H9 (cell line): ENCODE measurements around the gene ERP27. TPM values are rescaled to one million over a fixed set of nuclear protein-coding genes. Genes with fewer than 3 reads are reported as not detected.

Source experiments
- DNase-seq: peaks from one replicate; pipeline ENCODE4 v3.0.0-alpha.2; 2017
- H2AFZ ChIP-seq: one replicate; pipeline ENCODE4 v1.6.1; 2013; ENCODE audit warnings: mild to moderate bottlenecking, low read length, control low read depth, moderate library complexity
- H2AK5ac ChIP-seq: 2 replicates; pipeline ENCODE4 v1.6.1; 2013; ENCODE audit warnings: low read length, control low read depth, mixed read lengths; ENCODE audit not compliant: insufficient read length
- H2BK120ac ChIP-seq: one replicate; pipeline ENCODE4 v1.6.1; 2013; ENCODE audit warnings: low read depth, mild to moderate bottlenecking, low read length, control low read depth, inconsistent platforms; ENCODE audit not compliant: poor library complexity, severe bottlenecking
- H2BK12ac ChIP-seq: 2 replicates; pipeline ENCODE4 v1.6.1; 2013; ENCODE audit warnings: low read length, control low read depth, mixed read lengths, low read depth; ENCODE audit not compliant: insufficient read length
- H2BK15ac ChIP-seq: 2 replicates; pipeline ENCODE4 v1.6.1; 2013; ENCODE audit warnings: low read depth, low read length, control low read depth
- H2BK20ac ChIP-seq: one replicate; pipeline ENCODE4 v1.6.1; 2013; ENCODE audit warnings: low read depth, mild to moderate bottlenecking, low read length, control low read depth, inconsistent platforms; ENCODE audit not compliant: poor library complexity, severe bottlenecking
- H2BK5ac ChIP-seq: 2 replicates; pipeline ENCODE4 v1.6.1; 2013; ENCODE audit warnings: low read length, control low read depth, mixed read lengths; ENCODE audit not compliant: insufficient read length
- H3K14ac ChIP-seq: 2 replicates; pipeline ENCODE4 v1.6.1; 2013; ENCODE audit warnings: low read length, control low read depth; ENCODE audit not compliant: insufficient read depth
- H3K18ac ChIP-seq: 2 replicates; pipeline ENCODE4 v1.6.1; 2013; ENCODE audit warnings: low read depth, mild to moderate bottlenecking, mixed read lengths, low read length, control low read depth; ENCODE audit not compliant: insufficient read length
- H3K23ac ChIP-seq: 2 replicates; pipeline ENCODE4 v1.6.1; 2013; ENCODE audit warnings: low read length, control low read depth, mixed read lengths, low read depth; ENCODE audit not compliant: insufficient read length
- H3K23me2 ChIP-seq: 2 replicates; pipeline ENCODE4 v1.6.1; 2013; ENCODE audit warnings: low read depth, mild to moderate bottlenecking, mixed read lengths, low read length, control low read depth; ENCODE audit not compliant: insufficient read length, poor library complexity, severe bottlenecking
- H3K27ac ChIP-seq: 2 replicates; pipeline ENCODE4 v1.5.1; 2013; ENCODE audit warnings: low read length, control low read depth, mixed read lengths, low read depth; ENCODE audit not compliant: insufficient read length
- H3K27me3 ChIP-seq: 2 replicates; pipeline ENCODE4 v1.6.1; 2013; ENCODE audit warnings: low read length, control low read depth, inconsistent platforms; ENCODE audit not compliant: insufficient read depth
- H3K4ac ChIP-seq: 2 replicates; pipeline ENCODE4 v1.6.1; 2013; ENCODE audit warnings: low read depth, mild to moderate bottlenecking, control low read depth, inconsistent platforms, low read length, moderate library complexity
- H3K4me1 ChIP-seq: 2 replicates; pipeline ENCODE4 v1.6.1; 2013; ENCODE audit warnings: low read length, control low read depth, inconsistent platforms; ENCODE audit not compliant: insufficient read depth
- H3K4me2 ChIP-seq: 2 replicates; pipeline ENCODE4 v1.6.1; 2013; ENCODE audit warnings: low read length, control low read depth, mixed read lengths; ENCODE audit not compliant: insufficient read length, insufficient read depth
- H3K56ac ChIP-seq: 2 replicates; pipeline ENCODE4 v1.6.1; 2013; ENCODE audit warnings: low read depth, mild to moderate bottlenecking, mixed read lengths, low read length, control low read depth; ENCODE audit not compliant: insufficient read length
- H3K79me1 ChIP-seq: 2 replicates; pipeline ENCODE4 v1.6.1; 2013; ENCODE audit warnings: low read depth, mild to moderate bottlenecking, moderate library complexity, low read length, control low read depth, inconsistent platforms; ENCODE audit not compliant: insufficient read depth, poor library complexity, severe bottlenecking
- H3K79me2 ChIP-seq: 2 replicates; pipeline ENCODE4 v1.6.1; 2013; ENCODE audit warnings: low read length, control low read depth, inconsistent platforms; ENCODE audit not compliant: insufficient read depth
- H3K9ac ChIP-seq: 2 replicates; pipeline ENCODE4 v1.6.1; 2013; ENCODE audit warnings: low read length, control low read depth, mixed read lengths; ENCODE audit not compliant: insufficient read length; ENCODE audit errors: extremely low read depth
- H3K9me3 ChIP-seq: one replicate; pipeline ENCODE4 v1.6.1; 2013; ENCODE audit warnings: low read depth, low read length, inconsistent platforms; ENCODE audit not compliant: control insufficient read depth
- H3T11ph ChIP-seq: one replicate; pipeline ENCODE4 v1.6.1; 2013; ENCODE audit warnings: mild to moderate bottlenecking, low read length, control low read depth, inconsistent platforms
- H4K20me1 ChIP-seq: one replicate; pipeline ENCODE4 v1.6.1; 2013; ENCODE audit not compliant: control insufficient read depth, insufficient read length, insufficient read depth
- H4K5ac ChIP-seq: 2 replicates; pipeline ENCODE4 v1.6.1; 2013; ENCODE audit warnings: low read depth, mild to moderate bottlenecking, mixed read lengths, low read length, control low read depth; ENCODE audit not compliant: insufficient read length
- H4K8ac ChIP-seq: replicated peaks from 2 replicates; pipeline ENCODE4 v1.6.1; 2013; ENCODE audit warnings: low read length, control low read depth, mixed read lengths, low read depth; ENCODE audit not compliant: insufficient read length
- H4K91ac ChIP-seq: 2 replicates; pipeline ENCODE4 v1.6.1; 2013; ENCODE audit warnings: low read depth, mild to moderate bottlenecking, moderate library complexity, mixed read lengths, low read length, control low read depth; ENCODE audit not compliant: insufficient read length
- H3K27ac Mint-ChIP-seq, 3 experiments: 2 replicates in 2 of 3; 3 replicates in 1 of 3; pipeline ENCODE4 v1.8.0; 2020 to 2021; ENCODE audit warnings: mixed read lengths in 3 of 3, mild to moderate bottlenecking in 1 of 3, moderate library complexity in 1 of 3
- H3K27me3 Mint-ChIP-seq: 2 replicates; pipeline ENCODE4 v1.8.0; 2021; ENCODE audit warnings: low read depth, mild to moderate bottlenecking, moderate library complexity, mixed read lengths
- H3K36me3 Mint-ChIP-seq, 3 experiments: 2 replicates in 2 of 3; 3 replicates in 1 of 3; pipeline ENCODE4 v1.8.0; 2020 to 2021; ENCODE audit warnings: low read depth in 3 of 3, mixed read lengths in 3 of 3; ENCODE audit not compliant: insufficient read depth in 1 of 3
- H3K4me1 Mint-ChIP-seq, 2 experiments: 2 replicates each; pipeline ENCODE4 v1.8.0; 2020; ENCODE audit warnings: mixed read lengths in 2 of 2
- H3K4me3 Mint-ChIP-seq, 2 experiments: 2 replicates in 1 of 2; 3 replicates in 1 of 2; pipeline ENCODE4 v1.8.0; 2020 to 2021; ENCODE audit warnings: mild to moderate bottlenecking in 2 of 2, mixed read lengths in 2 of 2, moderate library complexity in 1 of 2
- H3K9me3 Mint-ChIP-seq, 2 experiments: 2 replicates in 1 of 2; 3 replicates in 1 of 2; pipeline ENCODE4 v1.8.0; 2020; ENCODE audit warnings: mild to moderate bottlenecking in 2 of 2, mixed read lengths in 2 of 2, moderate library complexity in 1 of 2
- WGBS: extraction: QIAGEN DNeasy Blood & Tissue Kit; methylation state at CpG from one replicate; pipeline ENCODE4 v1.1.7; 2013; ENCODE audit warnings: missing lambda C conversion rate, low lambda C conversion rate, mixed read lengths; ENCODE audit not compliant: insufficient read length; ENCODE audit errors: extremely low coverage; 5-methylcytosine and 5-hydroxymethylcytosine counted together
- total RNA-seq: library from RNA; stranded (reverse); gene quantifications from 2 replicates; pipeline ENCODE4 v1.2.1, GENCODE V29; 2021
- TF ChIP-seq, protein P1 (sequence below): fragments of 200-600 bp; sonication (generic); conservative IDR thresholded peaks from 3 replicates; pipeline ENCODE4 v1.8.0; 2021; ENCODE audit warnings: antibody characterized with exemption, mild to moderate bottlenecking

ERP27 gene
- total RNA-seq, 1 experiment from 2014 or later, result not detected

DNA sequence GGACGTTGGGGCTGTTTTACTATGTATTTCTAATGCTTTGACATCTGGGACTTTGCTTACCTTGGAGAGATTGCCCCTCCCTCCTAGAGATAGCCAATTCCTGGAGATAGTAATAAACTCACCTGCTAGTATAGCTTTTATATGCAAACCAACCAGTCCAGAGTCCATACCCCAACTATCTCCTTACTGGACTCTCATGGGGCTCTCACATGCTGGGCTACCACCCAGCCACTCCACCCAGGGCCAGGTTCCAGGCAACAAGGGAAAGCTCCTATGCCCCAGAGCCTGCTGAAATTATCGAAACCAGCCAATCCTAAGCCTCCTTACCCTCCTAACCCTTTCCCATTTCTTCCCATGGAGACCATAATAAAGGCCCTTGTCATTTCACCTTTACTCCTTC lies 27.2 kb downstream of the ERP27 start:
- Histone ChIP-seq H2BK20ac (no peak overlapping the region), H3K27ac (no peak overlapping the region), H3K4me2 (no peak overlapping the region), H4K8ac (no peak overlapping the region), H4K5ac (no peak overlapping the region), H4K91ac (no peak overlapping the region), H2AK5ac (no peak overlapping the region), H3T11ph (no peak overlapping the region), H3K79me2 (no peaks in the 10 kb centered on the region), H2BK12ac (no peak overlapping the region), H3K27me3 (no peaks in the 10 kb centered on the region), H3K4me1 (no peaks in the 10 kb centered on the region), H3K56ac (no peak overlapping the region), H3K9ac (no peak overlapping the region), H2BK15ac (no peak overlapping the region), H3K9me3 (no peaks in the 10 kb centered on the region), H2BK5ac (no peak overlapping the region), H3K23ac (no peak overlapping the region), H3K4ac (no peak overlapping the region), H2AFZ (no peak overlapping the region), H3K18ac (no peak overlapping the region), H3K79me1 (no peaks in the 10 kb centered on the region), H3K23me2 (no peaks in the 10 kb centered on the region), H2BK120ac (no peak overlapping the region), H4K20me1 (no peaks in the 10 kb centered on the region), H3K14ac (no peak overlapping the region)
- no peaks in the 10 kb centered on the region for H3K4me1 Mint-ChIP-seq
- no CpG with 5 or more reads among the region's 2 CpGs for WGBS
- H3K36me3 Mint-ChIP-seq, result no peaks in the 10 kb centered on the region
- no peak overlapping the region for H3K4me3 Mint-ChIP-seq
- H3K27ac Mint-ChIP-seq, result no peak overlapping the region; a peak in 1 of 7 replicates
- DNase-seq, result no peak
- TF ChIP-seq, protein P1, sequence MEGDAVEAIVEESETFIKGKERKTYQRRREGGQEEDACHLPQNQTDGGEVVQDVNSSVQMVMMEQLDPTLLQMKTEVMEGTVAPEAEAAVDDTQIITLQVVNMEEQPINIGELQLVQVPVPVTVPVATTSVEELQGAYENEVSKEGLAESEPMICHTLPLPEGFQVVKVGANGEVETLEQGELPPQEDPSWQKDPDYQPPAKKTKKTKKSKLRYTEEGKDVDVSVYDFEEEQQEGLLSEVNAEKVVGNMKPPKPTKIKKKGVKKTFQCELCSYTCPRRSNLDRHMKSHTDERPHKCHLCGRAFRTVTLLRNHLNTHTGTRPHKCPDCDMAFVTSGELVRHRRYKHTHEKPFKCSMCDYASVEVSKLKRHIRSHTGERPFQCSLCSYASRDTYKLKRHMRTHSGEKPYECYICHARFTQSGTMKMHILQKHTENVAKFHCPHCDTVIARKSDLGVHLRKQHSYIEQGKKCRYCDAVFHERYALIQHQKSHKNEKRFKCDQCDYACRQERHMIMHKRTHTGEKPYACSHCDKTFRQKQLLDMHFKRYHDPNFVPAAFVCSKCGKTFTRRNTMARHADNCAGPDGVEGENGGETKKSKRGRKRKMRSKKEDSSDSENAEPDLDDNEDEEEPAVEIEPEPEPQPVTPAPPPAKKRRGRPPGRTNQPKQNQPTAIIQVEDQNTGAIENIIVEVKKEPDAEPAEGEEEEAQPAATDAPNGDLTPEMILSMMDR, result no peak
- no peaks in the 10 kb centered on the region for H3K27me3 Mint-ChIP-seq
- no peaks in the 10 kb centered on the region for H3K9me3 Mint-ChIP-seq
